RWPE2 (cell line): ENCODE results near the gene GRK5.

Experiments
- ATAC-seq: fragments of 200-7000 bp; cut with Tn5 transposase; 3 replicates; pipeline ENCODE4 v1.9.1; 2021; ENCODE audit warnings: low read depth
- DNase-seq: peaks from one replicate; pipeline ENCODE4 v3.0.0-alpha.2; 2020; ENCODE audit warnings: low spot score
- H3K27ac ChIP-seq: fragments of 450-650 bp; 2 replicates; pipeline ENCODE4 v1.5.1; 2017; ENCODE audit warnings: mild to moderate bottlenecking; ENCODE audit not compliant: poor library complexity, severe bottlenecking
- H3K27me3 ChIP-seq: fragments of 250-450 bp; sonication (Bioruptor Pico); 2 replicates; pipeline ENCODE4 v1.5.1; 2021; ENCODE audit warnings: mild to moderate bottlenecking, moderate library complexity; ENCODE audit not compliant: insufficient read depth, poor library complexity, severe bottlenecking
- H3K36me3 ChIP-seq: fragments of 250-450 bp; sonication (Bioruptor Pico); 2 replicates; pipeline ENCODE4 v1.5.1; 2020; ENCODE audit warnings: low read depth, mild to moderate bottlenecking, moderate library complexity
- H3K4me1 ChIP-seq: fragments of 250-450 bp; sonication (Bioruptor Pico); 2 replicates; pipeline ENCODE4 v1.5.1; 2021; ENCODE audit warnings: mild to moderate bottlenecking, moderate library complexity; ENCODE audit not compliant: insufficient read depth, poor library complexity, severe bottlenecking
- H3K4me3 ChIP-seq: fragments of 250-450 bp; sonication (Bioruptor Pico); 2 replicates; pipeline ENCODE4 v1.5.1; 2021; ENCODE audit warnings: mild to moderate bottlenecking, moderate library complexity; ENCODE audit not compliant: severe bottlenecking
- H3K9me3 ChIP-seq: fragments of 250-450 bp; sonication (Bioruptor Pico); 2 replicates; pipeline ENCODE4 v1.5.1; 2021; ENCODE audit warnings: mild to moderate bottlenecking, moderate library complexity; ENCODE audit not compliant: severe bottlenecking
- CTCF ChIP-seq: fragments of 450-650 bp; IDR thresholded peaks from one replicate; pipeline ENCODE4 v1.5.1; 2017; ENCODE audit warnings: mild to moderate bottlenecking, moderate library complexity; ENCODE audit not compliant: poor library complexity, severe bottlenecking

GRK5 gene

DNA sequence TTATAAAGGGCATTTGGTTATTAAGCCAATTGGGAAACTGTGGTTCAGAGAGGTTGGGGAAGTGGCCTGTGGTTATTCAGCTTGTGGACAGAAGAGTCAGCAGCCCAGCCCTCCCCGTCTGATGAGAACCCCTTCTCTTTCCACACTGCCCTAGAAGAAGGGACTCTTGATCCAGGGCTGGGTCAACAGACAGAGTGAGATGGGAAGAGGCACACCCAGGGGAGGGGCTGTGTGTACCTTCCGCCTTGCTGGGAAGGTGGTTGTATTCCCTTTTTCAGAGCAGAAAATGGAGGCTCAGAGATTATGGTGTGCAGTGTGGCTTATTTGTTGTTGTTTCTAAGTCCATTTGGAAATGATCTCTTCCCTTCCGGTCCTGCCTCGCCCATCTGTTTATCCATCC lies 103.4 kb downstream of the GRK5 start:
- no peaks in the 10 kb centered on the region for H3K9me3 ChIP-seq
- DNase-seq, result no peak
- H3K4me3 ChIP-seq, result no peak overlapping the region
- ATAC-seq, result no peak
- H3K27ac ChIP-seq, result no peak overlapping the region
- peaks cover 28% of the 10 kb centered on the region for H3K4me1 ChIP-seq
- H3K27me3 ChIP-seq, result no peaks in the 10 kb centered on the region
- TF ChIP-seq CTCF, result no peak
- no peaks in the 10 kb centered on the region for H3K36me3 ChIP-seq

GRCh38 chr10:119312241-119312640 lies 104.9 kb downstream of the GRK5 start:
- no peaks in the 10 kb centered on the region for H3K9me3 ChIP-seq
- ATAC-seq (no peak), DNase-seq (no peak)
- no peak overlapping the region for H3K27ac ChIP-seq
- no peaks in the 10 kb centered on the region for H3K36me3 ChIP-seq
- TF ChIP-seq CTCF, result no peak
- no peak overlapping the region for H3K4me3 ChIP-seq
- H3K4me1 ChIP-seq, result peaks cover 31% of the 10 kb centered on the region
- H3K27me3 ChIP-seq, result no peaks in the 10 kb centered on the region

DNA sequence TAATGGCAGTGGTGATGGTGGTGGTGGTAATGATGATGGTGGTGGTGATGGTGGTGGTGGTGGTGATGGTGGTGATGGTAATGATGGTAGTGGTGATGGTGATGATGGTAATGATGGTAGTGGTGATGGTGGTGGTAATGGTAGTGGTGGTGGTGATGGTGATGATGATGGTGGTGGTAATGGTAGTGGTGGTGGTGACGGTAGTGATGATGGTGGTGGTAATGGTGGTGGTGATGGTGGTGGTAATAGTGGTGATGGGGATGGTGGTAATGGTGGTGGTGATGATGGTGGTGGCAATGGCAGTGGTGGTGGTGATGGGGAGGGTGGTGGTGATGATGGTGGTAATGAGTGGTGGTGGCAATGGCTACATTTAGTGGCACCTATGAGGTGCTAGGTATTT lies 105.7 kb downstream of the GRK5 start:
- no peak for ATAC-seq
- peaks cover 34% of the 10 kb centered on the region for H3K4me1 ChIP-seq
- no peak for TF ChIP-seq CTCF

DNA sequence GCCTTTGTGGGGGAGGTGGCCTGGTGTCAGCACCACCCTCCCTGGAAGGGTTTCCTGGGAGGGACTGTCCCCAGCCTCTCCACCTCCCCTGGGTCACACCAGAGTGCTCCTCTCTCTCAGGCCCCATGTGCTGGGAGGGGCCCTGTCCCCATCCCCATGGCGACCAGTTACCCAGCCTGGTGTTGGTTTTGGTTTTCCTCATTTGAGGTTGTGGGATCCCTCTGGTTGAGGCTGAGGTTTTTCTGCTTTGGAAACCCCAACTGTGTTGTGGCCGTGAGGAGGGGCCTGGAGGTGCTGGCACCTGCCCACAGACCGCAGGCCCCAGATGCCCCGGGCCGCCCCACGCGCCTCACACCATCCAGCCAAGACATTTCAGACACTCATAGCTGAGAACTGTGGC lies 106.3 kb downstream of the GRK5 start:
- no peak for TF ChIP-seq CTCF
- H3K27ac ChIP-seq, result no peak overlapping the region
- H3K36me3 ChIP-seq, result no peaks in the 10 kb centered on the region
- no peak for ATAC-seq
- H3K4me1 ChIP-seq, result peaks cover 34% of the 10 kb centered on the region
- no peak for DNase-seq
- no peak overlapping the region for H3K4me3 ChIP-seq
- H3K9me3 ChIP-seq, result no peaks in the 10 kb centered on the region
- no peaks in the 10 kb centered on the region for H3K27me3 ChIP-seq

More for the DNA sequence above, 105.7 kb downstream of the GRK5 start:
- Histone ChIP-seq H3K27ac (no peak overlapping the region), H3K36me3 (no peaks in the 10 kb centered on the region), H3K4me3 (no peak overlapping the region), H3K27me3 (no peaks in the 10 kb centered on the region), H3K9me3 (no peaks in the 10 kb centered on the region)
- DNase-seq, result no peak

DNA sequence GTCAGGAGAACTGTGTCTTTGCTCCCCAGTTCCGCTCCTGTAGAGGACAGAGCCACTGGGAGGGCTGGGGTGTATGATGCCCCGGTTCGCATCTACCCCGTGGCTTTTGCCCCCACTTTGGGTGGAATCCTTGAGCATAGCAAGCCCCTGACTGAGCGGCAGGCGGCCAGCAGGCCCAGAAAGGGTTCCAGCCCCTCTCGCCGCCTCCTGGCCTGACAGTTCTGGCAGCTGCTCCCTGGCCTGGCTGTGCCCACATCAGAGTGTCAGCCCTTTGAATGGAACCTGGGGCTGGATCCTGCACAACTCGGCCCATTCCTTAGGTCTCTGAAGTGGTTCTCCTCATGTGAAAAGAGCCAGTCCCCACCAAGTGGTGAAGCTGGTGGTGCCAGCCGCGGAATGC lies 106.7 kb downstream of the GRK5 start:
- no peak for ATAC-seq
- no peak for DNase-seq
- H3K4me1 ChIP-seq, result peaks cover 34% of the 10 kb centered on the region
- H3K27me3 ChIP-seq, result no peaks in the 10 kb centered on the region
- no peak overlapping the region for H3K4me3 ChIP-seq
- no peaks in the 10 kb centered on the region for H3K9me3 ChIP-seq
- no peaks in the 10 kb centered on the region for H3K36me3 ChIP-seq
- no peak for TF ChIP-seq CTCF
- no peak overlapping the region for H3K27ac ChIP-seq
